ENCODE results near the gene LTBR.
"Not testable (repeated sequence)": the region's sequence is repeated elsewhere in the genome, so short reads cannot be mapped to it uniquely, and the experiment has no call there.

Gene LTBR

DNA sequence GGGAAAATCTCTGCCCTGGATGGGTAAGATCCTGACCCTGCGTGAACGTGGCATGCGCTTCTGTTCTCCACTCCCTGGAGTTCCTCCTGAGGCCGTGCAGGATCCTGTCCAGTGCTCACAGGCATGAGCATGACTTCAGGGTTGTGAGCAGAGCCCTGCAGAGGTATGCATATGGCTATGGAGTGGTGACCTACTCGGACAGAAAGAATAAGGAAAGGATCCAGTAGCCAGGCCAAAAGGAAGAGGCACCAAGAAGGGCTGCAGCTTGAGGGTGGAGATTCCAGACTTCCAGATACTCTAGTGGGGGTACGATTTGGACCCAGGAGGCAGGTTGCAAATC lies 40.0 kb downstream of the LTBR start:
- H3K4me3 ChIP-seq (ENCODE audit: low read depth, low read length): no peak overlapping the region
- TF ChIP-seq, protein P1, sequence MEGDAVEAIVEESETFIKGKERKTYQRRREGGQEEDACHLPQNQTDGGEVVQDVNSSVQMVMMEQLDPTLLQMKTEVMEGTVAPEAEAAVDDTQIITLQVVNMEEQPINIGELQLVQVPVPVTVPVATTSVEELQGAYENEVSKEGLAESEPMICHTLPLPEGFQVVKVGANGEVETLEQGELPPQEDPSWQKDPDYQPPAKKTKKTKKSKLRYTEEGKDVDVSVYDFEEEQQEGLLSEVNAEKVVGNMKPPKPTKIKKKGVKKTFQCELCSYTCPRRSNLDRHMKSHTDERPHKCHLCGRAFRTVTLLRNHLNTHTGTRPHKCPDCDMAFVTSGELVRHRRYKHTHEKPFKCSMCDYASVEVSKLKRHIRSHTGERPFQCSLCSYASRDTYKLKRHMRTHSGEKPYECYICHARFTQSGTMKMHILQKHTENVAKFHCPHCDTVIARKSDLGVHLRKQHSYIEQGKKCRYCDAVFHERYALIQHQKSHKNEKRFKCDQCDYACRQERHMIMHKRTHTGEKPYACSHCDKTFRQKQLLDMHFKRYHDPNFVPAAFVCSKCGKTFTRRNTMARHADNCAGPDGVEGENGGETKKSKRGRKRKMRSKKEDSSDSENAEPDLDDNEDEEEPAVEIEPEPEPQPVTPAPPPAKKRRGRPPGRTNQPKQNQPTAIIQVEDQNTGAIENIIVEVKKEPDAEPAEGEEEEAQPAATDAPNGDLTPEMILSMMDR (IDR thresholded peaks at IDR 0.05; ENCODE audit: insufficient read depth, low read length, missing control alignments): no peak
- ChIA-PET CTCF (interaction anchor here (0.6 to 9.5 kb wide), 29 partner anchors 9 to 272 kb away, joined by 3 to 199 read pairs (median 7); partner anchors contain the start of genes IFFO1, TAPBPL and VAMP1), POLR2A (interaction anchor here (0.6 to 1.5 kb wide), 5 partner anchors 46 to 114 kb away, joined by 3 to 8 read pairs (median 3); partner anchors contain the start of genes GAPDH and VAMP1)
- DNase-seq (ENCODE audit: low read depth, low spot score): no peak

DNA sequence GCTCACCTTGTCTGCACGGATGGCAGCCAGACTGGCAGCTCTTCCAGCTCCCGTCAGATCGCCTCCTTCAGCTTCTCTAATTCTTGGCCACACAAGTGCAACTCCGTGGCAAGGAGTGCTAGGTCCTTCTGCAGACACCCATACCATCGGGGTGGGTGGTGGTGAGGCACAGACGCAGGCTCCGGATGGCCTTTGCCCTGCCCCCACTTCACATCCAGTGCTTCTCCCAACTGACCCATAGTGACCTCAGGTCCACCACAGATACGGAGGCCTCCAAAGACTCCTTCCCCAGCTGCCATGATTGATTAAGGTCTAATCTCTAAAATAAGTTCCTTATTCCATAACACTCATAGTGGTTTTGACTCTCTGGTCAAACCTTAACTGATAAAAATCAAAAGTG lies 40.9 kb downstream of the LTBR start:
- no peak for DNase-seq (ENCODE audit: low read depth, low spot score)
- TF ChIP-seq, protein P1 (IDR thresholded peaks at IDR 0.05; ENCODE audit: insufficient read depth, low read length, missing control alignments): no peak
- H3K4me3 ChIP-seq (ENCODE audit: low read depth, low read length): no peak overlapping the region
- POLR2A ChIA-PET: no interaction called here
- CTCF ChIA-PET: interaction anchor here (0.8 to 9.5 kb wide), 11 partner anchors 8 to 144 kb away, joined by 3 to 199 read pairs (median 9); partner anchors contain the start of genes IFFO1, MRPL51 and TAPBPL

DNA sequence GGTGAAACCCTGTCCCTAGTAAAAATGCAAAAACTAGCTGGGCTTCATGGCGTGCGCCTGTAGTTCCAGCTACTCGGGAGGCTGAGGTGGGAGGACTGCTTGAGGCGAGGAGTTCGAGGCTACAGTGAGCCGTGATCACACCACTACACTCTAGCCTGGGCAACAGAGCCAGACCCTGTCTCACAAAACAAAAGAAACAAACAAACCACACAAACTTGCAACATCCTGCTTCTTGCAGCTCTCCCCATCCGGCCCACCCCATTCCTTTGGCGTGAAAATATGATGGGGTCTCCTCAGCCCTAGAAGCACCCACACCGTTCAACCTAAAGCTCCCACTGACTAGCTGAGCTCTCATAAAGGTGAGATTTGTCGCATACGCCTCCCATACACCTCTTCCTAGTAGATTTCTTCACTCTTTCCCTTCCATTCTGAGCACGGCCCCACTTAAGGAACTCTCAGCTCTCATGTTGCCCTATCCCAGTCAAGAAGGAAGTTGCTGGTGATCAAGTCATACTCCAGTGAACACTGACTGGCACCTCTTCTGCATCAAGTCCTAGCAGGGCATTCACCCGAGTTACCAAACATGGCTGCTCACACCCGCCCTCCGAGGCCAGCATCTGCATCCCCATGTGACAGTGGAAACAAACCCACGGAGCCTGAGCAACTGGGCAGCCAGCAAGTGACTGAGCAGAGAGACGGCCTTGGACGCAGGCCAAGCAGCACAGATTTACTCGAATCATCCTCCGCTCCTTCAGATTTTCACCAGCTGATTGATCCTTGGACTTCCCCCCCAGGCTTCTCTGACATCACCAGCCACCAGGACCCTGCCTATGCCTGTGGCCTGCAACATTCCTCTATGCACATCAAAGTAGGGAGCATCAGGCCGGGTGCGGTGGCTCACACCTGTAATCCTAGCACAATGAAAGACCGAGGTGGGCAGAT lies 41.9 kb downstream of the LTBR start:
- ChIA-PET POLR2A (no interaction called here), CTCF (interaction anchor here (1.1 to 9.5 kb wide), 6 partner anchors 17 to 132 kb away, joined by 3 to 199 read pairs (median 18); partner anchors contain the start of gene IFFO1)
- TF ChIP-seq, protein P1 (IDR thresholded peaks at IDR 0.05; ENCODE audit: insufficient read depth, low read length, missing control alignments): no peak
- no peak for DNase-seq (ENCODE audit: low read depth, low spot score)
- H3K4me3 ChIP-seq (ENCODE audit: low read depth, low read length): no peak overlapping the region

DNA sequence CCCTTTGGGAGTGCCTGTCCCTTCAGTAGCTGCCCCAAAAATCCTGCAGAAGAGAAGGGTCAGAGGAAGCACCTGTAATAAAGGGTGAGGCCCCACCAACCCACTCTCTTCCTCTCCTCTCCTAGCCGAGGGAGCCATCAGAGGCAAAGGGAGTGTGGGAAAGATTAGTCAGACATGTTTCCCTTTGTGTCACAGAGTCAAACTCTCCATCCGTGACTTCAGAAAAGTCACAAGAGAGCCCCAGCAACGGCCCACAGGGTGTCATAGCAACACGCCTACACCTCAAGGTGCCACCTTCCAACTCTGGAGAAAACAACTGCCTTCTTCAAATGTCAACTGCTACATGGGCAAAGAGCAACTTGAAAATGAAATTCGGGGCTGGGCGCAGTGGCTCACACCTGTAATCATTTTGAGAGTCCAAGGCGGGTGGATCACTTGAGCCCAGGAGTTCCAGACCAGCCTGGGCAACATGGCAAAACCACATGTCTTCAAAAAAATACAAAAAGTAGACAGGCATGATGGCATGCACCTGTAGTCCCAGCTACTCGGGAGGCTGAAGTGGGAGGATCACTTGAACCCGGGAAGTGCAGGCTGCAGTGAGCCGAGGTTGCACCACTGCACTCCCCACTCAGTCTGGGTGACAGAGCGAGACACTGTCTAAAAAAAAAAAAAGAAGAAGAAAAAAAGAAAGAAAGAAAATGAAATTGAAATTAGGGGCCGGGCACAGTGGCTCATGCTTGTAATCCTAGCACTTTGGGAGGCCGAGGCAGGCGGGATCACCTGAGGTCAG lies 43.1 kb downstream of the LTBR start:
- TF ChIP-seq, protein P1 (IDR thresholded peaks at IDR 0.05; ENCODE audit: insufficient read depth, low read length, missing control alignments): no peak
- POLR2A ChIA-PET: no interaction called here
- CTCF ChIA-PET: interaction anchor here (0.9 to 9.5 kb wide), 4 partner anchors 35 to 131 kb away, joined by 3 to 199 read pairs (median 23); partner anchors contain the start of gene VAMP1
- H3K4me3 ChIP-seq (ENCODE audit: low read depth, low read length): no peak overlapping the region
- no peak for DNase-seq (ENCODE audit: low read depth, low spot score)

DNA sequence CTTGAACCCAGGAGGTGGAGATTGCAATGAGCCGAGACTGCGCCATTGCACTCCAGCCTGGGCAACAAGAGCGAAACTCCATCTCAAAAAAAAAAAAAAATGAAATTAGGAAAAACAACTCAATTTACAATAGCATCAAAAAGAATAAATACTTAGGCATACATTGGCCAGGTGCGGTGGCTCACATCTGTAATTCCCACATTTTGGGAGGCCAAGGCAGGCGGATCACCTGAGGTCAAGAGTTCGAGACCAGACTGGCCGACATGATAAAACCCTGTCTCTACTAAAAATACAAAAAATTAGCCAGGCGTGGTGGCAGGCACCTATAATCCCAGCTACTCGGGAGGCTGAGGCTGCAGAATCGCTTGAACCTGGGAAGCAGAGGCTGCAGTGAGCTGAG lies 43.8 kb downstream of the LTBR start:
- DNase-seq (ENCODE audit: low read depth, low spot score); POLR2A ChIA-PET; H3K4me3 ChIP-seq (ENCODE audit: low read depth, low read length): not testable (repeated sequence)
- CTCF ChIA-PET: interaction anchor here (1.4 to 9.5 kb wide), 2 partner anchors 34 to 130 kb away, joined by 5 to 199 read pairs; no protein-coding TSS in a partner anchor

DNA sequence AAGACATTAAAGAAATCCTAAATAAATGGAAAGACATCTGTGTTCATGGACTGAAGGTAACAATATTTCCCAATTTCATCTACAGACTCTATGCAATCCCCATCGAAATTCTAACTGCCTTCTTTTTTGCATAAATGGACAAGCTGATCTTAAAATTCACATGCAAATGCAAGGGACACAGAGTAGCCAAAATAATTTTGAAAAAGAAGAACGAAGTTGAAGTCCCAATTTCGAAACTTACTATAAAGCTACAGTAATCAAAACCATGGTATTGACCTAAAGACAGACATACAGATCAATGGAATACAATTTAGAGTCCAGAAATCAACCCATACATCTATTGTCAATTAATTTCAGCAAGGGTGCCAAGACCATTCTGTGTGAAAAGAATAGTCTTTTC lies 44.4 kb downstream of the LTBR start:
- no peak overlapping the region for H3K4me3 ChIP-seq (ENCODE audit: low read depth, low read length)
- POLR2A ChIA-PET: no interaction called here
- no peak for DNase-seq (ENCODE audit: low read depth, low spot score)
- TF ChIP-seq, protein P1 (IDR thresholded peaks at IDR 0.05; ENCODE audit: insufficient read depth, low read length, missing control alignments): no peak
- CTCF ChIA-PET: interaction anchor here (1.4 to 9.5 kb wide), 2 partner anchors 33 to 130 kb away, joined by 5 to 199 read pairs; no protein-coding TSS in a partner anchor

Data from AG04449 (cell line).